Motor neuron (in vitro differentiated cells): ENCODE results near the gene CCDC120. TPM values are rescaled to one million over a fixed set of nuclear protein-coding genes. Genes with fewer than 3 reads are reported as not detected.
A peak's percentile ranks its signal among the peaks of the same experiment; 100 is the strongest.

ENCODE experiments used
- ATAC-seq, 8 experiments: fragments of 200-7000 bp; cut with Tn5 transposase; replicated peaks in 6 of 8; 2 replicates each; pipeline ENCODE4 v1.8.0; 2021; ENCODE audit warnings: mild to moderate bottlenecking in 8 of 8, moderate library complexity in 8 of 8
- H3K27ac ChIP-seq, 2 donors: fragments of 250-450 bp; sonication (Bioruptor Pico); 2 replicates each; pipeline ENCODE4 v1.9.0; 2021; ENCODE audit warnings: antibody characterized with exemption in 2 of 2, mild to moderate bottlenecking in 2 of 2, moderate library complexity in 1 of 2
- H3K4me1 ChIP-seq, 2 donors: fragments of 250-450 bp; sonication (Bioruptor Pico); replicated peaks in 1 of 2; 2 replicates each; pipeline ENCODE4 v1.6.1; 2021; ENCODE audit warnings: antibody characterized with exemption in 2 of 2, mild to moderate bottlenecking in 2 of 2, moderate library complexity in 1 of 2
- H3K4me3 ChIP-seq, 5 donors: fragments of 250-450 bp; sonication (Bioruptor Pico); 2 replicates each; pipeline ENCODE4 v1.9.0; 2021; ENCODE audit warnings: antibody characterized with exemption in 5 of 5, mild to moderate bottlenecking in 5 of 5, moderate library complexity in 4 of 5
- WGBS, 10 experiments: fragments of 450-650 bp; shearing (Covaris generic); methylation state at CpG; one replicate each; pipeline ENCODE4 v1.0.0; 2022; 5-methylcytosine and 5-hydroxymethylcytosine counted together
- in situ Hi-C, 9 experiments: fragments of 400-800 bp; cut with MboI; loops; one replicate each; pipeline ENCODE4 v1.15.0; 2021; ENCODE audit warnings: low sequenced_read_pairs in 9 of 9, low pct_unique_long_range_greater_than_20kb in 2 of 9; ENCODE audit not compliant: unreplicated experiment in 9 of 9
- total RNA-seq, 8 experiments: library from RNA; unstranded; fragments of 300-600 nt; gene quantifications; 2 replicates each; pipeline versions ENCODE4 v1.2.3 to v1.2.4, GENCODE V29; 2022

CCDC120 gene
- total RNA-seq, 8 experiments from 2014 or later, result 0.15 to 5.7 (median 3.9) TPM

GRCh38 chrX:49043220-49043986 is 15.4 kb upstream of the CCDC120 start, which contains the start of gene TFE3:
TFE3 (minus strand) TSS chrX:49043357; CDS start chrX:49043226, 131 bp downstream.
- 20 to 28% methylated on average over 1 to 21 of the region's 67 CpGs; no CpG with 5 or more reads in 8 of the 10 experiments for WGBS, 10 experiments
- peak; percentile 75 to 91 (median 88) for ATAC-seq
- in situ Hi-C loops, result no loop called here
- H3K4me3 ChIP-seq, result peak within 1 kb of the TSS; percentile 50 to 94 (median 83)
- peaks cover 15 to 18% of the 10 kb centered on the region in 2 donors for H3K4me1 ChIP-seq
- peak within 1 kb of the TSS; percentile 88 to 94 for H3K27ac ChIP-seq

- WGBS, 10 experiments, result 0 to 72% (median 9%) methylated on average over 1 to 11 of the region's 13 CpGs; no CpG with 5 or more reads in 6 of the 10 experiments
- Histone ChIP-seq H3K4me3 (peak overlapping the region in 4 of 5 donors; percentile 13 to 29 (median 21)), H3K4me1 (peaks cover 15 to 18% of the 10 kb centered on the region in 2 donors), H3K27ac (peak overlapping the region in 1 of 2 donors; percentile 75)
- in situ Hi-C loops, result no loop called here
- no peak for ATAC-seq
Observed at GRCh38 chrX:49043987-49044281, 14.9 kb upstream of the CCDC120 start.

- no peaks in the 10 kb centered on the region for H3K4me1 ChIP-seq
- H3K27ac ChIP-seq, result peak overlapping the region; percentile 83 to 89
- ATAC-seq, result peak; percentile 42 to 95 (median 93)
- no CpG with 5 or more reads among the region's 79 CpGs for WGBS, 10 experiments
- in situ Hi-C loops, result no loop called here
- H3K4me3 ChIP-seq, result peak overlapping the region; percentile 42 to 89 (median 60)
Observed at GRCh38 chrX:49053223-49054072, 5.4 kb upstream of the CCDC120 start.

- H3K4me1 ChIP-seq, result no peaks in the 10 kb centered on the region
- H3K4me3 ChIP-seq, result peak overlapping the region; percentile 42 to 89 (median 60)
- ATAC-seq, result no peak
- peak overlapping the region; percentile 83 to 89 for H3K27ac ChIP-seq
- WGBS, 10 experiments, result 0 to 100% (median 70%) methylated on average over 1 to 4 of the region's 5 CpGs; no CpG with 5 or more reads in 3 of the 10 experiments
- in situ Hi-C loops, result no loop called here
Observed at GRCh38 chrX:49054073-49054762, 4.6 kb upstream of the CCDC120 start.

GRCh38 chrX:49059201-49059600 is 402 bp downstream of the CCDC120 start:
- no peak for ATAC-seq
- in situ Hi-C loops, result no loop called here

GRCh38 chrX:49059681-49060085 is 884 bp downstream of the CCDC120 start:
- no peaks in the 10 kb centered on the region for H3K4me1 ChIP-seq
- in situ Hi-C loops, result no loop called here
- no peak for ATAC-seq
- no peak overlapping the region for H3K27ac ChIP-seq
- WGBS, 10 experiments, result no CpG with 5 or more reads among the region's 10 CpGs
- no peak overlapping the region for H3K4me3 ChIP-seq

More at GRCh38 chrX:49059201-49059600, 402 bp downstream of the CCDC120 start:
- Histone ChIP-seq H3K27ac (no peak overlapping the region), H3K4me1 (no peaks in the 10 kb centered on the region), H3K4me3 (no peak overlapping the region)
- WGBS, 10 experiments, result no CpG with 5 or more reads among the region's 6 CpGs

GRCh38 chrX:49060914-49061313 is 2.1 kb downstream of the CCDC120 start:
- Histone ChIP-seq H3K4me1 (no peaks in the 10 kb centered on the region), H3K27ac (no peak overlapping the region), H3K4me3 (no peak overlapping the region)
- 30% methylated on average over 2 of the region's 3 CpGs; no CpG with 5 or more reads in 9 of the 10 experiments for WGBS, 10 experiments
- ATAC-seq, result no peak
- in situ Hi-C loops, result no loop called here

GRCh38 chrX:49061490-49061889 is 2.7 kb downstream of the CCDC120 start:
- Histone ChIP-seq H3K4me3 (no peak overlapping the region), H3K27ac (no peak overlapping the region), H3K4me1 (no peaks in the 10 kb centered on the region)
- ATAC-seq, result no peak
- WGBS, 10 experiments, result 77 to 100% (median 88%) methylated on average over 2 of the region's 7 CpGs; no CpG with 5 or more reads in 6 of the 10 experiments
- in situ Hi-C loops, result no loop called here

GRCh38 chrX:49061916-49062315 is 3.1 kb downstream of the CCDC120 start:
- no peak overlapping the region for H3K27ac ChIP-seq
- ATAC-seq, result no peak
- 50 to 100% methylated on average over 1 to 3 of the region's 10 CpGs; no CpG with 5 or more reads in 8 of the 10 experiments for WGBS, 10 experiments
- in situ Hi-C loops, result no loop called here
- H3K4me3 ChIP-seq, result no peak overlapping the region
- H3K4me1 ChIP-seq, result no peaks in the 10 kb centered on the region

- ATAC-seq, result no peak
- WGBS, 10 experiments, result 90% methylated on average over 2 of the region's 9 CpGs; no CpG with 5 or more reads in 9 of the 10 experiments
- H3K4me3 ChIP-seq, result no peak overlapping the region
- in situ Hi-C loops, result no loop called here
- H3K27ac ChIP-seq, result no peak overlapping the region
- H3K4me1 ChIP-seq, result no peaks in the 10 kb centered on the region
Observed at GRCh38 chrX:49063715-49064114, 4.9 kb downstream of the CCDC120 start.

- in situ Hi-C loops, result no loop called here
- no peak overlapping the region for H3K27ac ChIP-seq
- no peak for ATAC-seq
- no peak overlapping the region for H3K4me3 ChIP-seq
- H3K4me1 ChIP-seq, result no peaks in the 10 kb centered on the region
- 79 to 100% methylated on average over 2 to 17 of the region's 20 CpGs; no CpG with 5 or more reads in 8 of the 10 experiments for WGBS, 10 experiments
Observed at GRCh38 chrX:49064303-49064702, 5.5 kb downstream of the CCDC120 start.

GRCh38 chrX:49064735-49065134 is 5.9 kb downstream of the CCDC120 start:
- no peak for ATAC-seq
- H3K4me1 ChIP-seq, result no peaks in the 10 kb centered on the region
- H3K4me3 ChIP-seq, result no peak overlapping the region
- H3K27ac ChIP-seq, result no peak overlapping the region
- in situ Hi-C loops, result no loop called here
- 40 to 80% (median 50%) methylated on average over 1 to 2 of the region's 8 CpGs; no CpG with 5 or more reads in 7 of the 10 experiments for WGBS, 10 experiments

GRCh38 chrX:49066278-49066677 is 7.5 kb downstream of the CCDC120 start:
- 0 to 50% (median 20%) methylated on average over 1 of the region's 2 CpGs; no CpG with 5 or more reads in 6 of the 10 experiments for WGBS, 10 experiments
- in situ Hi-C loops, result no loop called here
- no peak overlapping the region for H3K4me3 ChIP-seq
- no peaks in the 10 kb centered on the region for H3K4me1 ChIP-seq
- ATAC-seq, result no peak
- no peak overlapping the region for H3K27ac ChIP-seq
